HG02884 (cell line): ENCODE measurements around the gene RAI2.
"Not testable (repeated sequence)": the region's sequence is repeated elsewhere in the genome, so short reads cannot be mapped to it uniquely, and the experiment has no call there.

ENCODE experiments used
- ATAC-seq: cut with Tn5 transposase; IDR thresholded peaks from one replicate; pipeline ENCODE4 v1.9.1; 2021; ENCODE audit warnings: mild to moderate bottlenecking, moderate library complexity; ENCODE audit not compliant: unreplicated experiment

The RAI2 gene

DNA sequence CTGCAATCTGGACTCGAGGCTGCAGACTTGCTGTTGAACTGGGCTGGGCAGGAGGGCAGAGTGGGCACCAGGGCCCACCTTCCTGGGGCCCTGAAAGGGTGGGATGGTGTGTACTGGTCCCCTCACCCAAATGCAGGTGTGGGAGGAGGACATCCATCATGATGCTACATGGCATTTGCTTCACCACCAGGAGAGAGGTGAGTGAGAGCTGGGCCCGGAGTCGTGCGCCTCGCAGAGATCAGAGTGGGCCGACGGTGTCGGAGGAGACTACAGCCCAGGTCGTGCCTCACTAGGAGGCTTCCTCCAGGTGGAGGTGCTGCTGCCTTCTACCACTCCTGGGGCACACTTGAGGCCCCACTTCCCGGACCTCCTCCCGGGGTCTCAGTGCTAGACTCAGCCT is 73.5 kb downstream of the RAI2 start:
- no peak for ATAC-seq

DNA sequence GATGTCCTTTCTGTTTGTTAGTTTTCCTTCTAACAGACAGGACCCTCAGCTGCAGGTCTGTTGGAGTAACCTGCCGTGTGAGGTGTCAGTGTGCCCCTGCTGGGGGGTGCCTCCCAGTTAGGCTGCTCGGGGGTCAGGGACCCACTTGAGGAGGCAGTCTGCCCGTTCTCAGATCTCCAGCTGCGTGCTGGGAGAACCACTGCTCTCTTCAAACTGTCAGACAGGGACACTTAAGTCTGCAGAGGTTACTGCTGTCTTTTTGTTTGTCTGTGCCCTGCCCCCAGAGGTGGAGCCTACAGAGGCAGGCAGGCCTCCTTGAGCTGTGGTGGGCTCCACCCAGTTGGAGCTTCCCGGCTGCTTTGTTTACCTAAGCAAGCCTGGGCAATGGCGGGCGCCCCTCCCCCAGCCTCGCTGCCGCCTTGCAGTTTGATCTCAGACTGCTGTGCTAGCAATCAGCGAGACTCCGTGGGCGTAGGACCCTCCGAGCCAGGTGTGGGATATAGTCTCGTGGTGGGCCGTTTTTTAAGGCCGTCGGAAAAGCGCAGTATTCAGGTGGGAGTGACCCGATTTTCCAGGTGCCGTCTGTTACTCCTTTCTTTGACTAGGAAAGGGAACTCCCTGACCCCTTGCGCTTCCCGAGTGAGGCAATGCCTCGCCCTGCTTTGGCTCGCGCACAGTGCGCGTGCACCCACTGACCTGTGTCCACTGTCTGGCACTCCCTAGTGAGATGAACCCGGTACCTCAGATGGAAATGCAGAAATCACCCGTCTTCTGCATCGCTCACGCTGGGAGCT is 74.3 kb downstream of the RAI2 start:
- not testable (repeated sequence) for ATAC-seq

DNA sequence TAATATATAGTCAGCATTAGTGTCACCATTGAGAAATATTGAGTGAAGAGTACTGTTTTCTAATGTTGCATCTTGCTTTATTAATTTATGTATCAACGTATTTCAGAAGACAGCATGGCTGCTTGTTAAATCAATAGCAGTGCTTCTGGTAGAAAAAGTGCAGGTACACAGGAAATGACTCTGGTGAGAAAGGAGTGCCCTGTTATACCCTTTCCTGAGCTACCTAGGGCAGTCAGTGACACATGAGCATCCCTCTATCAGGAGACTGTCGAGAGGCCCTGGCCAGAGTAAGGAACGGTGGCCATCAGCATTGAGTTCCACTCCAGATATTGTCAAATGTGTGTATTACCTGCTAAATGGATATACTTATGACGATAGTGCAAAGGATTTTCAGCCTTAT is 81.7 kb downstream of the RAI2 start:
- ATAC-seq: no peak

DNA sequence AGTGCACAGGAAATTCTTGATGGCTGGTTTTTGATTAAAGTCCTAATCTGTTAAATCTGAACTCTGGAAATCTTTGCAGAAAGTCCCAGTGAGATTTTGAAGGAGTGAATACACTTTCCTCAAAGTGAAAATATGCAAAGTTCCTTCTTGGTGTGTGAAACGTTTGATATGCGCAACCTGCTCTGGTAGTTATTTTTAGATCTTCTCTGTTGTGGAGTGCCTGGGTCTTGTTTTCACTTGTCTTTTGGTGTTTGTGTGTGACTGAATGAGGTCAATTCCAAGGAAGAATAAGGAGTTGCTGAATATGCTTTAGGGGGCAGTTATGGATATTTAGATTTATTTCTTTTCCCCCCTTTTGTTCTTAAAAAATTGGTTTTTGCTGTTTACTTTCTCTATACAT is 82.1 kb downstream of the RAI2 start:
- ATAC-seq: no peak

DNA sequence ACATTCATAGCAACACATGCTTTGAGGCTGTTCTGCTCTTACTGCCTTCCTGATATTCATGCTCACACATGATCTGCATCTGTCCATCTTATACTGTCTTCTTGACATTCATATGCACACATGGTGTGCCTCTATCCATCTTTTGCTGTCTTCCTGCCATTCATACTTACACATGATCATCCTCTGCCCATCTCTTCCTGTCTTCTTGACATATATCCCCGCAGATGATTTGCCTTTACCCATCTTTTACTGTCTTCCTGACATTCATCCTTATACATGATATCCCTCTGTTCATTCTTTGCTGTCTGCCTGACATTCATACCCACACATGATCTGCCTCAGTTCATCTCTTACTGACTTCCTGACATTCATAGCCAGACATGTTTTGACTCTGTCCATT is 87.0 kb downstream of the RAI2 start:
- ATAC-seq: no peak

DNA sequence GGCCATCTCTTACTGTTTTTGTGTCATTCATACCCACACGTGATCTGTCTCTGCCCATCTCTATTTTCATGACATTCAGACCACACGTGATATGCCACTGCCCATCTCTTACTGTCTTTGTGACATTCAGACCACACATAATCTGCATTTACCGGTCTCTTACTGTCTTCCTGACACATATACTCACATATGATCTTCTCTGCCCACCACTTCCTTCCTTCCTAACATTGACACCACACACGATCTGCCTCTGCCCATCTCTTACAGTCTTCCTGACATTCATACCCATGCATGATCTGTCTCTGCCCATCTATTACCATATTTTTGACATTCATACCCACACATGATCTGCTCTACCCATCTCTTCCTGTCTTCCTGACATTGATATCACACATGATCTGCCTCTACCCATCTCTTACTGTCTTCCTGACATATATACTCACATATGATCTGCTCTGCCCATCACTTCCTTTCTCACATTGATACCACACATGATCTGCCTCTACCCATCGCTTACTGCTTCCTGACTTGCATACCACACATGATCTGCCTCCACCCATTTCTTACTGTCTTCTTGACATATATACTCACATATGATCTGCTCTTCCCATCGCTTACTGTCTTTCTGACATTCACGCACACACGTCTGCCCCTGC is 87.7 kb downstream of the RAI2 start:
- no peak for ATAC-seq

DNA sequence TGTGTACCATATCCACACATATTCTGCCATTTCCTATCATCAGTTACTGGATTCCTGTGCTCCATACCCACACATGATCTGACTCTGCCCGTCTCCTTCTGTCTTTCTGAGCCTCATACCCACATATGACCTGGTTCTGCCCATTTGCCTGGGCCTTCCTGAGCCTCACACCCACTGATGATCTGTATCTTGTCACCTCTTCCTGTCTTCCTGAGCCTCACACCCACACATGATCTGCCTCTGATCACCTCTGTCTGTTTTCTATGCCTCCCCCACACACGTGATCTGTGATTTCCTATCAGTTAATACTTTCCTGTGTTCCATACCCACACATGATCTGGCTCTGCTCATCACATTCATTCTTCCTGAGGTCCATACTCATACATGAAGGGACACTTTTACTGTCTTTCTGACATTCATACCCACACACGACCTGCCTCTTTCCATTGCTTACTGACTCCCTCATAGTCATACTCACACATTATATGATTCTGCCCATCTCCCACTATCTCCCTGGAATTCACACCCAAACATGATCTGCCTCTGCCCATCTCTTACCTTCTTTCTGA is 91.3 kb downstream of the RAI2 start:
- no peak for ATAC-seq

DNA sequence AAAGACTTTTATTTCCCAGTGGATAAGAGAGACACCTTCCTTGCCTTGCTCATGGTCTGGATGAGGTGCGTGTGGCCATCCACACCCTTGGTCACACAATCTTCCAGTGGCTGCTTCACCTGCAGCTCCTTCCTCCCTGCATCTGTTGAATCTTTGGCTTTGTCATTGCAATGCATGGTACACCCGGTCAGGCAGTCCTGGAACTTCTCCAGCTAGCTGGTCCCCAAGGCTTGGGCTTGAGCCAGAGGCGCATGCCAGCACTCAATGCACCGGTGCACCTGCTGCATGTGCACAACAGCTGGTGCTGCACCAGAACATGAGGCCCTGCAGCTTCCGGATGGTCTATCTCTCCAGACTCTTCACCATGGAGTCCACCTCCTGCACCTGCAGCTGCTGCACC is 92.1 kb downstream of the RAI2 start:
- no peak for ATAC-seq

DNA sequence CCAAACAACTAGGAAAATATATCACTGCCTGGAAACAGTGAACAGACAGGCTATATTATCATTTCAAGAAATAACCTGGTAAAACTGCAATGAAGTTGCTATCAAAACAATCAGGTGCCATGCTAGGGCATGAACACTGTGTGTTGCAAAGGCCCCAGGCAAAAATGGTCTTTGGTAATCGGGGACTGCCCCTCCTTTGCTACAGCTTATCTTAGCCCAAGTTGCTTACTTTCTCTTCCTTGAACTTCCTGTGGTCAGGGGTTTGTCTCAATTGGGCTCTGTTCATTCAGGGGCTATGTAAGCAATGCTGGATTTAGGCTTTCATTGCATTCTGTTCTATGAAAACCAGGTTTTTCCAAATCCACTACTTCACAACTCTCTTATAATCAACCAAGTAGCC is 93.4 kb downstream of the RAI2 start:
- ATAC-seq: no peak

DNA sequence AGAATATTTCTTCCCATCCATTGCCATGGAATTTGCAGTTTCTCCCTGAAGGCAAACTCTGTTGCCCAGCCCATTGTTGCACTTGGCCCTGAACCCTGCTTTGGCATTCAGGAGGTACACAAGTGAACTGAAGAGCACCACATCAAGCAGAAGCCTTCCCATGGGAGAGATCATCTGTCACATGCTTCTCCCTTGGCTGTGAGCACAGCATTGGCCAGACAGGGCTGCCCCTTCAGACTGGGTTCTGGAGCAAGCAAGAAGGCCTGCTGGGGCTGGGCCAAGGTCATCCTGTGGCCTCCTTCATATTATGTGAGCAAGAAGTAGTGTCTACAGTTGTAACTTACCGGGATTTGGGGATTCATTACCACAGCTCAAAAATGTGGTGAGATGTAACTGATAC is 101.1 kb downstream of the RAI2 start:
- ATAC-seq: no peak

DNA sequence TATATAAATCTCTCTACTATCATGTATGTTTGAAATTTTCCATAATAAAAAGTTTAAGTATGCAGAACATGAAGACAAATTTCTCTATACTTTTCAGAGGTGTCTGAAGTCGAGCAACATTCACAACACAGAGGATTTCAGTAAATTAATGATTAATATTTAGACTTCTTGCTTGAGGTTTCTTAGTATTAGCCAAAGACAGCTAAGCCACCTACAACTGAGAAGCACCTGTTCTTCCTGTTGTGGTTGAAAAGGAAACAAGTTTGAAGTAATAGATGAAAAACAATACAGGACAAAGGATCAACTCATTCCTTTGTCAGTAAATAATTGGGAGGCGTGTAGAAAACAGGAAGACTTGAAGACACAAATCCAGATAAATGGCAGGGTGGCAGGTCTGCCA is 102.7 kb downstream of the RAI2 start:
- ATAC-seq: no peak

DNA sequence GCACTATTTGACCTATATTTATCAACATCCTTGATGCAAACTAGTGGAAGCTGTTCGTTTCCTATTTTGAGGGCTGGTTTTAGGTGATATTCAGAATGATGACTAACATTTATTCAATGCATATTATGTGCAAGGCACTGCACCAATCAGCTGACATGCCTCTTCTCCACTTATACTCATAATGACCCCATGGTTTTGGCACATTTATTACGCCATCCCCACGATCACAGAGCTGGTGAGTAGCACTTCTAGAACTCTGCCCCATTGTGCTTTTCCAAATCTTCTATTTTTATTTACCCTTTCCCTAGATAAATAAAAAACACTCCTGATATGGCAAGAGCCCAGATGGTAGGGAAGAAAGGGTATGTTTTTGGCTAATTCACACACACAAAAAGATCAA is 110.7 kb downstream of the RAI2 start:
- no peak for ATAC-seq
